Middle frontal gyrus (tissue), 1 donor: ENCODE results near the gene FBXW4.

Source experiments
- DNase-seq: peaks from one replicate; pipeline ENCODE4 v3.0.0-alpha.2; 2015; ENCODE audit warnings: low spot score; ENCODE audit errors: extremely low spot score

FBXW4 gene

DNA sequence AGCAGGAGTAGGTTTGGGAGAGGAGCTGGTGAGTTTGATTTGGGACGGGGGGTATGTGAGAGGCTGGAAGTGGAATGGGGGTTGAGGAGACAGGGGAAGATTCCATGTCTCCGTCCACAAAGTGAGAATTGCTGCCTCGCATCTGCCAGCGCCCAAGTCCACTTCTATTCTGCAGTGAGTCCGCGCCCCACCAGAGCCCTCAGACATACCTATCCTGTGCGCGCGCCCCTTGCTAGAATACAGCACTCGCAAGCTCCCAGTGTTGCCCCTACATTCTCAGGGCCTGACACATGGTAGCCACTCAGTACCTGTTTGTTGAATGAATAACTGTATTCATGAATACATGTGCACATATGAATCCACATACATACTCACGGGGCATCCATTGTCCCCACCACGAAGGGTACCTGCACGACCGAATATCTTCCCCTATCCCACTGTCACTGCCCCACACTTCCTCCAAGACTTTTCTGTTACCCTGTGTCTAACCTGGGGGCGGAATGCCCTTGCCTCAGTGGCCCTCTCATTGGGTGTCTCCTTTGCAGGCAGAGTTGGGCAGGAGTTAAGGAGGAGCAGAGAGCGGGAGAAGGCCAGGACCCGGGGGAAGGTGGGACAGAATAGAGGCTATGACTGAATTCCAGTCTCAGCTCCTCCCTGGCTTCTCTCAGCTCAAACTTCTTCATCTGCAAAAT lies 126.8 kb downstream of the FBXW4 start:
- DNase-seq, result no peak

DNA sequence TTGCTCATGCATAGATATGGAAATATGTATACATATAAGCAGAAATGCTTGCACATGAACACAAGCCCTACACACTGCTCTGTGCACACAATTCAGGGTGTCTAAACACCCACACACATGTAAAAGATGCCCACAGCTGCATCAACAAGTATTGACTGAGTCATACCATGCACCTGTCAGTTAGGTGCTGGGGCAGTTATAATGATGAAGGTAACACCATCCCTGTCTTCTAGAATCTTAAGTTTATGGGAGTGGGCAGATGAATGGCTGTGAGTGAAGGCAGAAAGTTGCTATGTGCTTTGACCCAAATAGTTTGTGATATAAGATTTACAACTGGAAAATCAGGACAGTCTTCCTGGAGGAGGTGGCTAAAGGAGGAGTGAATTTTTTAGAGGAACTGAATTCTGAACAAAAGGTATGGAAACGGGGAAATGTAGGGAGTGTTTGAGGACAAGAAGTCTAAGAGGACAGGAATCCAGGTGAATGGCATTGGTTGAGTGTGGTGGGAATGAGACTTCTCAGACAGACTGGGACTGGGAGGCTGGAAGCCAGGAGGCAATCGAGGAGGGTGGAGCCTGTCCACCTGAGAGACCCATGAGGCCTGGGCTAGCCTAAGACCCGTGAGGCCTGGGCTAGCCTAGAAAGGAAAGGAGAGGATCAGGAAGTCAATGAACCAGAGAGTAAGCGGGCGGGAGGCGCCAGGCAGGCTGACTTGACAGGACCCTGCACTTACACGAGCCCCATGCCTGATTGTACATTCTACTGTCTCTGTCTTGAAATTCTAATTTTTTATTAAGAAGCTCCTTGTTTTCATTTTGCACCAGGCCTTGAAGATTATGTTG lies 127.6 kb downstream of the FBXW4 start:
- DNase-seq, result no peak

DNA sequence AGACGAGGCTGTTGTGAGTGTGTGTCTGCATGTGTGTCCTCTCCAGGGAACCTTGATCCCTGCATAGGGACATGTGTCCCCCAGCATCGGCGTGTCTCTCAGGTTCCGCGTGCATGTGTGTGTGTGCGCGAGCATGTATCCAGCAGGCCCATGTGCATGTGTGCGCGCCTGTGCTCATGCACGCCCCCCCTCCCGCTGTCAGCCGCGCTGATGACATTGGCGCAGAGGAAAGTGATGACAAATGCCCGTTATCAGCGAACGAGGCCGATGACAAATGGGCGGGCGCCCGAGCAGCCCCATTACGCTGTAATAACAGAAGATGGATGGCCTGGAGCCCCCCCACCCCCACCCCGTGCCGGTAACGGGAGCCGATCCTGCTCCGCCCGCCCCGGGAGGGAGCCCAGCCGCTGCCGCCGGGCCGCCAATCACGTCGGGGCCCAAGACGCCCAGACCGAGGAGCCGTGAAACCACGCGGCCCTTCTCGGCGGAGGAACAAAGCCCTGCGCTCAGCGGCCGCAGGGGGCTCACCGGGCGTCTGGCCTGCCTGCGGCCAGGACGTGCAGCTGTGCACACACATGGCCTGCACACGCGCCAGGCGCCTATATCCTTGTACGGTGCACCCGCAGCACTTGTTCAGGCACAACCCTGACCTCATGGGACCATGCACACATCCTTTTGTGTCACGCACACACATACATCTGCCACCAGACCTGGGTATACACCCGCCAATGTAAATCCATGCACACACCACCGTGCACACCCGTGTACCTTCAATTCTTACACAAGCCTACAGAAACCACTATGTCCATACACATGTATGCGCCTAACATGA lies 128.4 kb downstream of the FBXW4 start:
- no peak for DNase-seq

DNA sequence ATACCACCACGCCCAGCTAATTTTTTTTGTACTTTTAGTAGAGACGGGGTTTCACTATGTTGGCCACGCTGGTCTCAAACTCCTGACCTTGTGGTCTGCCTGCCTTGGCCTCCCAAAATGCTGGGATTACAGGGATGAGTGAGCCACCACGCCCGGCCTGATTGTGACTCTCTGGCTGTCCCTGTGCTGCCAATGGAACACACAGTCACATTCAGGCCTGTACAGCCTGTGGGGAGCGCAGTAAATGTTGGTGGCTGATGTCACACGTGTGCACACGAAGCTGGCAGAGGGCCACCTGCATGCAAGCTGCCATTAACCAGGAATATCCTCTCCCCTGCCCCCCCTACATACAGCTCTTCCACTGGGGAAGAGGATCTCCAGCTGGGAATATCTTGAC lies 129.0 kb downstream of the FBXW4 start:
- no peak for DNase-seq

DNA sequence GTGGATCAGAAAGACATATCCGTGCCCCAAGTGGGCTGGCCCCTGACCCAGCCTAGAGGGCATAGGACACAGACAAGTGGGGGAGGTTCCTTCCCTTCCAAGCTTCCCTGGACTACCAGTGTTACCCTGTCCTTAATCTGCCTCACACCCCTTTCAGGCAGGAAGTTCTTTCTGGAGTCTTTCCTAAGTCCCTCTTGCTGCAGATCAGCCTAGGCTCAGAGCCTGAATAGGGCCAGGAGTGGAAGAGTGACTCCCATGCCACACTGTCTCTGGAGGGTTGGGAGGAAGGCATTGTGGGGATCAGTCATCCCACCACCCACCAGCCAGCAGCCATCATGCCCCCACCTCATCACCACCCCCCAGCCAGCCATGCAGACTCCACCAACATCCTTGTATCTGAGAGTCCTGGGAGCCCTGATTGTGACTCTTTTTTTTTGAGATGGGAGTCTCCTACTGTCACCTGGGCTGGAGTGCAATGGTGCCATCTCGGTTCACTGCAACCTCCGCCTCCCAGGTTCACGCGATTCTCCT lies 129.5 kb downstream of the FBXW4 start:
- DNase-seq, result no peak

DNA sequence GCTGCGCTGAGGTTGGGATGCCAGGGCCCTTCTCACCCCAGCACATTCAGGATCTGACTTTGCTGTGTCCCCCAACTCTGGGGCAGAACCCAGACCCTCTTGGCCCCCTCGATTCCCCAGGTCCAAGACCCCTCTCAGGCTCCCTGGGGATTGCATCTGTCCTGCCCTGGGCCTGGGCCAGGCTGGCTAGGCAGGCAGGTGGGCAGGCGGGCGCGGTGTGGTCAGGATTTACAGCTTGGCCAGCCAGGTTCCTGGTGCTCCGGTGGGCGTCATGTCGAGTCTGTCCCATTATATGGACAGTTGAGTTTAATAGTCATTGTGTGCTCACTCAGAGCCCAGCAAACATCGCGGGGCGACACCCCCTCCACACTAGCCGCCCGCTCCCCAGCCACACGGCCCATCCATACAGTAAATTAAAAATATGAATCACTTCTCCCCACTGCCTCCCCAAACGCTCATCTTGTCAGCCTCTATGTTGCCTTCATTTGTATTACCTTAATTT lies 130.4 kb downstream of the FBXW4 start:
- no peak for DNase-seq

DNA sequence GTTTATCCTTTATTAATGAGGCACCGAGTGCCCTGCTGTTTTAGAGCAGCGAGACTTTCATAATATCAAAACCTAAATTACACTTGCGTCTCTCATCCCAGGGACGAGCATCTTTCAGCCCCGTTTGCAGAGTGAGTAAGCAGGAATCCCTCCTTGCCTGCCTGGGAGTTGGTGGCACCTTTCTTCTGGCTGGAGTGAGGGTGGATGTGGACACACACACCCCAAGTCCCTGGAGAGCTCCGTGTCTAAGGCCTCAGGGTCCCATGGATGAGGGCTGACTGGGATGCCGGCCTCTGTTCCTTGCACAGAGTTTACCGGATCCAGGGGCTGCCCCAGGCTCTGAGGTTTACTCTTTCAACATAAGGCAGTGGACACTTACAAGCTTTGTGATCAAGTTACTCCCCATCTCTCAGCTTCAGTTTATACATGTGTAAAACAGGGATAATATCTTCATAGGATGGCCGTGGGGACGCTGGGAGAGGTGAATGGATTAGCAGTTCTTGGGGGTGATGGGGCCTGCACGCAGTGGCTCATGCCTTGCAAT lies 131.4 kb downstream of the FBXW4 start:
- DNase-seq, result no peak

DNA sequence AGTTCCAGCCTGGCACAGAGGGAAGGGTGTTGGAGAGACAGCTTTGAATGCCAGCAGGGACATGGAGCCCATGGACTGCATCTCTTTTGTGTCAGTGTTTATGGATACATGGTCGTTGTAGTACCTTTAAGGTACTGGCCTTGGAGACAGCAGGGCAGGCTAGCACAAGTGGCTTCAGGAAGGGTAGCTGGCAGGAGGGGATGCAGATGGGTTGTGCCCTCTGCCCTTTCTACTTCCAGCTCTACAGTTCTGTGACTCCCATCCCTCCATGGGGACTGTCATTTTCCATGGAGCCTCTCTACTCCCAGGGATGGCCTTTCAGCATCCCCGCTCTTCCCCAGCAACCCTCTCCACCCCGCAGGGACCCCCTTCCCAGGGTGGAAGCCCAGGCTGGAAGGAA lies 132.0 kb downstream of the FBXW4 start:
- DNase-seq, result no peak

DNA sequence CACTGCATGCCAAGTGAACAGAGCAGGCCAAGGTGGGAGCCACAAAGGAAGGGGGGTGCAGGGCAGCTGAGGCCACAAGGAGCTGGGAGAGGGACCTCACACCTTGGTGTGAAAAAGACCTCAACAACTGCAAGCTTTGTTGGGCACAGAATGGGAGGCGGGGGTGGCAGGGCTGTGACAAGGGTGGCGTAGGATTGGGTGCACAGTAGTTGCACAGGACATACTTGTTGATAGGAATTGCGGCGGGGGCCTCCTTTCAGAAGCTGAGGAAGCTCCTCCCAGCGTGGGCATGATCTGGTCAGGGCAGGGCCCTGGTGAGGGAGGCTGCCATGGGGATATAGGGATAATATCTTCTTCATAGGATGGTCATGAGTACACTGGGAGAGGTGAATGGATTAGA lies 132.7 kb downstream of the FBXW4 start:
- no peak for DNase-seq

DNA sequence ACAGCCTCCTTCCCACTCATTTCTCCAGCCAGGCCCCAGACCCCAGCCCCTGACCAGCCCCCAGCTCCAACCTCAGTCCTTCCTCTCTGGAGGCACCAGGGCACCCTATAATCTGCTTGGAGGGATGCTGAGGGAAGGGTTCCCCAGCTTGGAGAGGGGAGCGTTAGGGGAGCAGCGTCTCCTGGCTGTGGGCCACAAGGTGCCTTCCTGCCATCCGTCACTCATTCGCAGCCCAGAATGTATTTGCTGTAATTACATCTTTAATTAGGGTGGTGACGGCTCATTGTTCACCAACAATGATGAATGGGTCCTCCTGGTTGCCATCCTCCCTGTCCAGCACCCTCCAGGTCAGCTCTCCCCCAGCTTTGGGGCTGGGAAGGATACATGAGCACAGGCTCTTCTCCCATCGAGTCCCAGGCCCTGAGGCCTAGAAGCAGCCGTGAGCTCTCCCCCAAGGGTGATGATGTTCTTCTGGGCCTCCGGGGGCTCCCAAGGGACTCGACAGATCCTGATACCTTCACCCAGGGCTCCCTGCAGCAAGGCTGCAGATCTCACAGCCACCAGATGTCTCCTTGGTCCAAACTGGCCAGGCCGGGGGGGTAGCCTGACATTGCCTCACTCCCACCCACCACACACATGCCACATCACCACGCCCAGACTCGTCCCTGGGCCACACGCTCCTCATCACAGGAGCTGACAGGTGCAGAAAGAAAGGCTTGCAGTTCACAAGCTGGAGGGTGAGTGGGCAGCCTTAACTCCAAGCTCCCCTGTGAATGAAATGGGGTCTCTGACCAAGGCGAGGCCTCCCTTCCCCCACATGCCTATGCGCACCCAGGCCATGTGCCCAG lies 133.7 kb downstream of the FBXW4 start:
- DNase-seq, result no peak
